A673 (cell line): ENCODE results near the gene POU3F1.

Experiments
- CTCF ChIP-seq: fragments of 300-800, 200-600 bp; sonication (generic); conservative IDR thresholded peaks from 2 replicates; pipeline ENCODE4 v1.5.1; 2017; ENCODE audit warnings: low read depth, mild to moderate bottlenecking, antibody characterized with exemption, low read length, moderate library complexity, mixed read lengths
- EZH2 ChIP-seq: fragments of 200-600 bp; sonication (generic); IDR thresholded peaks from 2 replicates; pipeline ENCODE4 v1.6.1; 2017; ENCODE audit warnings: borderline replicate concordance, low read depth, mild to moderate bottlenecking, mixed read lengths, antibody characterized with exemption, low read length; ENCODE audit not compliant: poor library complexity, severe bottlenecking

- TF ChIP-seq CTCF (no peak), EZH2 (no peak)
Observed at GRCh38 chr1:38015978-38016725, 30.4 kb downstream of the POU3F1 start.
